ENCODE results near the gene FIGN. TPM values are rescaled to one million over a fixed set of nuclear protein-coding genes. Genes with fewer than 3 reads are reported as not detected.

Gene FIGN
- total RNA-seq, 1 experiment from 2014 or later = 1.5 TPM

DNA sequence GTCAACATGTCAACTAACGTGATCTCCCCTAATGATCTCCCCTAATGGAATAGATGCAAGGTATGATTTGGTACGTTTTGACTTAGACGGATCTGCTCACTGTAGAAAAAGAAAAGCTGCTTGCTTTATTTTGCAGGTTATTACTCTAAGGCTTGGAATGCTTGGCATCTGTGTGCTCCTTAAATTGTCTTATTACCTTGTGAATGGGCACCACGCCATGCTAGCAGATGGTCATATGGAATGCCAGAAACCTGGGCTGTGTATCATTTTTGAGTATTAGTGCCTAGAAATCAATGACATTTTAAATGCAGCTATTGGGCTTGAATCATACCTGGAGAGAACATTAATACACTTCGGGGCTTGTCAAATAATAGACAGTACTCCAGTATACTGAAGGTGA is 16.5 kb upstream of the FIGN start:
- H3K27me3 ChIP-seq (ENCODE audit: low read length) = no peaks in the 10 kb centered on the region
- ChIA-PET POLR2A (ENCODE audit: unreplicated experiment) (no interaction called here), CTCF (no interaction called here)
- H3K9ac ChIP-seq (ENCODE audit: low read length) = no peak overlapping the region
- TF ChIP-seq, protein P1, sequence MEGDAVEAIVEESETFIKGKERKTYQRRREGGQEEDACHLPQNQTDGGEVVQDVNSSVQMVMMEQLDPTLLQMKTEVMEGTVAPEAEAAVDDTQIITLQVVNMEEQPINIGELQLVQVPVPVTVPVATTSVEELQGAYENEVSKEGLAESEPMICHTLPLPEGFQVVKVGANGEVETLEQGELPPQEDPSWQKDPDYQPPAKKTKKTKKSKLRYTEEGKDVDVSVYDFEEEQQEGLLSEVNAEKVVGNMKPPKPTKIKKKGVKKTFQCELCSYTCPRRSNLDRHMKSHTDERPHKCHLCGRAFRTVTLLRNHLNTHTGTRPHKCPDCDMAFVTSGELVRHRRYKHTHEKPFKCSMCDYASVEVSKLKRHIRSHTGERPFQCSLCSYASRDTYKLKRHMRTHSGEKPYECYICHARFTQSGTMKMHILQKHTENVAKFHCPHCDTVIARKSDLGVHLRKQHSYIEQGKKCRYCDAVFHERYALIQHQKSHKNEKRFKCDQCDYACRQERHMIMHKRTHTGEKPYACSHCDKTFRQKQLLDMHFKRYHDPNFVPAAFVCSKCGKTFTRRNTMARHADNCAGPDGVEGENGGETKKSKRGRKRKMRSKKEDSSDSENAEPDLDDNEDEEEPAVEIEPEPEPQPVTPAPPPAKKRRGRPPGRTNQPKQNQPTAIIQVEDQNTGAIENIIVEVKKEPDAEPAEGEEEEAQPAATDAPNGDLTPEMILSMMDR (conservative IDR thresholded peaks at IDR 0.05; ENCODE audit: low read depth, low read length) = no peak
- intact Hi-C loops (cut with micrococcal nuclease) = no loop called here
- H3K4me1 ChIP-seq (ENCODE audit: insufficient read depth, low read length) = no peaks in the 10 kb centered on the region
- H4K20me1 ChIP-seq (ENCODE audit: low read length) = no peaks in the 10 kb centered on the region
- no peaks in the 10 kb centered on the region for H3K9me3 ChIP-seq (ENCODE audit: low read length)
- no peaks in the 10 kb centered on the region for H3K9me2 ChIP-seq (replicated peaks; ENCODE audit: low read length)
- H2AFZ ChIP-seq (ENCODE audit: low read length) = no peak overlapping the region
- no peaks in the 10 kb centered on the region for H3K36me3 ChIP-seq (ENCODE audit: low read depth, low read length)
- no peaks in the 10 kb centered on the region for H3F3A ChIP-seq (ENCODE audit: low read length, unreplicated experiment)
- H3K4me2 ChIP-seq (ENCODE audit: low read length) = no peak overlapping the region
- BruUV-seq (replicated peaks) = no TSS peak
- DNase-seq = peak; percentile 59
- no peak for ATAC-seq
- H3K79me2 ChIP-seq (ENCODE audit: low read length) = no peaks in the 10 kb centered on the region
- H3K4me3 ChIP-seq (ENCODE audit: low read length) = no peak overlapping the region
- H3K27ac ChIP-seq (ENCODE audit: low read length) = no peak overlapping the region

GRCh38 chr2:163751696-163752095 is 15.9 kb upstream of the FIGN start:
- no peak for DNase-seq
- H3K9ac ChIP-seq (ENCODE audit: low read length) = no peak overlapping the region
- H3F3A ChIP-seq (ENCODE audit: low read length, unreplicated experiment) = no peaks in the 10 kb centered on the region

DNA sequence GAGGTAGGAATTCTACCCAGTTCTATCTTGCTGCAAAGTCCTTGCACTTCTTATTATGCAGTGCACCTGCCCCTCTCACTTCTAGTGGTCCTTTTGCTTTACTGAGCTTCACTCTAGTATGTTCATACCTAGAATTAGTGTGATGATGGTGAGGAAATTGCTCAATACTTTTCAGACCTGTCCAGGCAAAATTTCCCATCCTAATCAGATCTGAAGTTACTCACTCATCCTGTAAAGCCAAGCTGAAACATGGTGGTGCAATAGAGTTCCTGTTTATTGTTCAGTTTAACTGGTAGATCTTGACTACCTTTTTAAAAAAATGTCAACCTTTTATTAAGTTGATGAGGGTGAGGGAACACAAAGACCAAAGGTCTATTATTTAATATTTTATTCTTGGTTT is 12.6 kb upstream of the FIGN start:
- H2AFZ ChIP-seq (ENCODE audit: low read length) = no peak overlapping the region
- no peak overlapping the region for H3K4me3 ChIP-seq (ENCODE audit: low read length)
- no peak overlapping the region for H3K9ac ChIP-seq (ENCODE audit: low read length)
- intact Hi-C loops (cut with micrococcal nuclease) = no loop called here
- TF ChIP-seq EZH2phosphoT487 (IDR thresholded peaks at IDR 0.05; ENCODE audit: borderline replicate concordance, low read length) = no peak
- TF ChIP-seq, protein P1 (conservative IDR thresholded peaks at IDR 0.05; ENCODE audit: low read depth, low read length) = no peak
- TF ChIP-seq EZH2 (IDR thresholded peaks at IDR 0.05; ENCODE audit: low read length, unreplicated experiment) = no peak
- H3K36me3 ChIP-seq (ENCODE audit: low read depth, low read length) = no peaks in the 10 kb centered on the region
- ChIA-PET POLR2A (ENCODE audit: unreplicated experiment) (no interaction called here), CTCF (no interaction called here)
- no peaks in the 10 kb centered on the region for H3K27me3 ChIP-seq (ENCODE audit: low read length)
- no peaks in the 10 kb centered on the region for H3K9me3 ChIP-seq (ENCODE audit: low read length)
- H3K4me1 ChIP-seq (ENCODE audit: insufficient read depth, low read length) = no peaks in the 10 kb centered on the region
- no peak for ATAC-seq
- no TSS peak for BruUV-seq (replicated peaks)
- H4K20me1 ChIP-seq (ENCODE audit: low read length) = no peaks in the 10 kb centered on the region
- H3K27ac ChIP-seq (ENCODE audit: low read length) = no peak overlapping the region
- no peaks in the 10 kb centered on the region for H3K79me2 ChIP-seq (ENCODE audit: low read length)
- H3F3A ChIP-seq (ENCODE audit: low read length, unreplicated experiment) = no peaks in the 10 kb centered on the region
- H3K4me2 ChIP-seq (ENCODE audit: low read length) = no peak overlapping the region
- H3K9me2 ChIP-seq (replicated peaks; ENCODE audit: low read length) = no peaks in the 10 kb centered on the region
- DNase-seq = peak; percentile 11

More at GRCh38 chr2:163751696-163752095, 15.9 kb upstream of the FIGN start:
- Histone ChIP-seq H3K27ac (ENCODE audit: low read length) (no peak overlapping the region), H3K79me2 (ENCODE audit: low read length) (no peaks in the 10 kb centered on the region), H3K4me2 (ENCODE audit: low read length) (no peak overlapping the region), H3K4me3 (ENCODE audit: low read length) (no peak overlapping the region), H3K9me3 (ENCODE audit: low read length) (no peaks in the 10 kb centered on the region), H3K9me2 (replicated peaks; ENCODE audit: low read length) (no peaks in the 10 kb centered on the region), H2AFZ (ENCODE audit: low read length) (no peak overlapping the region), H3K4me1 (ENCODE audit: insufficient read depth, low read length) (no peaks in the 10 kb centered on the region), H3K27me3 (ENCODE audit: low read length) (no peaks in the 10 kb centered on the region), H3K36me3 (ENCODE audit: low read depth, low read length) (no peaks in the 10 kb centered on the region), H4K20me1 (ENCODE audit: low read length) (no peaks in the 10 kb centered on the region)
- no TSS peak for BruUV-seq (replicated peaks)
- ChIA-PET CTCF (no interaction called here), POLR2A (ENCODE audit: unreplicated experiment) (no interaction called here)
- intact Hi-C loops (cut with micrococcal nuclease) = no loop called here
- no peak for ATAC-seq
- no peak for TF ChIP-seq EZH2phosphoT487 (IDR thresholded peaks at IDR 0.05; ENCODE audit: borderline replicate concordance, low read length)
- TF ChIP-seq, protein P1 (conservative IDR thresholded peaks at IDR 0.05; ENCODE audit: low read depth, low read length) = no peak
- no peak for TF ChIP-seq EZH2 (IDR thresholded peaks at IDR 0.05; ENCODE audit: low read length, unreplicated experiment)
